HG02938 (cell line): ENCODE results near the gene POLR3K.
A peak's percentile ranks its signal among the peaks of the same experiment; 100 is the strongest.

Experiments used
- ATAC-seq: cut with Tn5 transposase; IDR thresholded peaks from one replicate; pipeline ENCODE4 v1.9.1; 2021; ENCODE audit warnings: mild to moderate bottlenecking, moderate library complexity; ENCODE audit not compliant: unreplicated experiment

POLR3K gene

DNA sequence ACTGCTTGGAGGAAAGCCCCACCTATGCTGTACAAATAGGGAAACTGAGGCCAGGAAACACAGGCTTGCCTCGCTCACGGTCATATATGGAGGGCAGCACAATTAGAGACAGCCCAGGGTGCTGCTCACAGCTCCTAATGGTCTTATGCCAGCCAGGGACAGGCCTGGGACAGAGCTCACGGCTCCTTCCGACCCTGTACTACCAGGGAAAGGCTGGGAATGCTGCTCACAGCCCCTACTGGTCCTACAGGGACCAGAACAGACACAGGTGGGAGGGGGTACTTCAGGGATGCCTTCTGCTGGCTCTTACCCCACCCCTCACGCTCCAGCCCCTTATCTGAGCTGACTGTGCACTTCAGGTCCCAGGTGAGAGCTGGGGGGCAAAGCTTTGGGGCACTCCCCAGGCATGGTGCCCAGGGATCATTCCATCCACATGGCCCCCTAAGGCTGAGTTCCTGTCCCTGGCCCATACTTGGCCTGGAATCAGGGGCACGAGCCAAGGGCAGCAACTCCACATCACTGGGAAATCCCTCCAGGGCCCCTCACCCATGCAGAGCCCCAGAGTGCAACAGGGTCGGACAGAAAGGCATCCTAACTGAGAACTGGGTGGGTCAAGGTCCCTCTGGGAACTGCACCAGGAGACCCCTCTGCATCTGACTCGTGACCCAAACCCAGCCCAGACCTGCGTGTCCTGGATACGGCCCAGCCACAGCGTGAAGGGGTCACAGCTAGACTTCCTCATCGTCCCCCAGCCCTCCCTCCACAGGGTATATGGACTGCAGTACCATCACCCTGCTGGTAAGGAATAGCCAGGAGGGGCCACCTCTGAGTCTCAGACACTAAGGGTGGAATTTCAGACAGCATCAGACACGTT is 13.1 kb upstream of the POLR3K start:
- ATAC-seq = no peak

DNA sequence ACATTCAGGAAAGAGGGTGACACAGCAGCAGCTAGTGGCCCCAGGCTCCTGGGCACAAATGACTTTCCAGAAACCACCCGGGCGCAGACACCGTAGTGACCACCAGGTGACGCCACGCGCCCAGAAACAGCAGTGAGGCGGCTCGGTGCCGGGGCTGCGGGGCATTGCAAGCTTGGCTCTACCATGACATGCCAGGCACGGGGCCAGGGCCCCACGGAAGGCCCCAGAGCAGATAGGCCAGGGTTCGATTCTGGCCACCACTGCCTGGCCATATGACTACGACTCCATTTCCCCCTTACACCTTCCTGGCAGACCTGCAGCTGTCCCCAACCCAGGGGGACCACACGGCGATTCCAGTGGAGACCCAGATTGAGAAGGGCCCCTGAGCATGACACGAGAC is 12.3 kb upstream of the POLR3K start:
- ATAC-seq = peak; percentile 51

DNA sequence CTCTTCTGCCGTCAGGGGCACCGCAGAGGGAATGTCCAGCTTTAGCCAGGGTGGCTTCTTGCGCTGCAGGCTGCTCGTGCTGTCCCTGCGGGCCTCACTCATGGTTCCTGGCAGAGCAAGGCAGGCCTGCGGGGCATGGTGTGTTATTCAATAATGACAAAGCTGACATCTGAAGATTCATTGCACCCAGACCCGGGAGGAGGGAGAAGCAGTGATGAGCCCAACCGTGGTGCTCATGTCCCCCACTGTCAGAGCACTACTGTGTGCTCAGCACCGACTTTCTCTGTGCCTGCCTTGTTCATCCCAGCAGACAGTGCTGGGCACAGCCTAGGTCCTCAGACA is 11.5 kb upstream of the POLR3K start:
- ATAC-seq = no peak

- no peak for ATAC-seq
Observed at GRCh38 chr16:63998-64913, 10.8 kb upstream of the POLR3K start.

- no peak for ATAC-seq
Observed at GRCh38 chr16:63466-63865, 10.1 kb upstream of the POLR3K start.

- ATAC-seq = no peak
Observed at GRCh38 chr16:62968-63391, 9.6 kb upstream of the POLR3K start.

- no peak for ATAC-seq
Observed at GRCh38 chr16:62283-62967, 9.0 kb upstream of the POLR3K start.

DNA sequence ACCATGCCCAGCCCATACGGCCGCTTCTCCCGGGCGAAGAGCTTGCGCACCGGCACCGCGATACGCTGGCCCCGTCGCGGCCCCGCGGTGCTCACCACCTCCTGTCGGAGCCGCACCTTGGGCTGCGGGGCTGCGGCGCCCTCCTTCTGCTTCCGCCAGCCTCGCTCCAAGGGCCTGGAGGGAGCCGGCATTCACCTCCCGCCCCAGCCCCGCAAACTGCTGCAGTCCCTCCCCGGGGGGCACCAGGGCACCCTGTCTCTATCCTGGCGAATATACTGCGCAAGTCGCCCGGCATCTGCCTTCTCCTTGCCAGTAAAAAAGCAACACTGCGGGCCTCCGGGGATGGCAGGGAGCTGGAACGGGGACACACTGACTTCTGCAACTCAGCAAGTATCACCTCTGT is 8.5 kb upstream of the POLR3K start:
- no peak for ATAC-seq

GRCh38 chr16:60929-61878 is 7.8 kb upstream of the POLR3K start:
- ATAC-seq = no peak

- ATAC-seq = no peak
Observed at GRCh38 chr16:60166-60565, 6.8 kb upstream of the POLR3K start.

- ATAC-seq = no peak
Observed at GRCh38 chr16:59440-60059, 6.1 kb upstream of the POLR3K start.

GRCh38 chr16:58491-59439 is 5.4 kb upstream of the POLR3K start:
- ATAC-seq = no peak

DNA sequence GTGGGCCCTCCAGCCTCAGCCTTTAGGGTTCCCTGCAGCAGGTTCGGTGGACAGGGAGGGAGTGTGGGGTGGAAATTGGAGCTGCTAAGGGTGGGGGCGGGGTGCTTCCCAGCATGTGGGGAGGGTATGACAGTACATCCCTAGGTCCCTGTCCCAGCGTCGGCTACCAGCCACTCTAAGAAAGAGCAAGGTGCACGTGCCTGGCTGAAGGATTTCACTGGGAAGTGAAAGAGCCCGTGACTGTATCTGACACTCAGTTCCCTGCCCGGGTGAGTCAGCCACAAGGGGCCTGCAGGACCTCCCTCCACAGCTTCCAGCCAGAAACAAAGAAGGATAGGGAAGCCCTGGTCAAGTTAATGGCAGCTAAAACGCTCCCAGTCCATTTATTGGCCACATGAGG is 4.3 kb upstream of the POLR3K start:
- no peak for ATAC-seq

DNA sequence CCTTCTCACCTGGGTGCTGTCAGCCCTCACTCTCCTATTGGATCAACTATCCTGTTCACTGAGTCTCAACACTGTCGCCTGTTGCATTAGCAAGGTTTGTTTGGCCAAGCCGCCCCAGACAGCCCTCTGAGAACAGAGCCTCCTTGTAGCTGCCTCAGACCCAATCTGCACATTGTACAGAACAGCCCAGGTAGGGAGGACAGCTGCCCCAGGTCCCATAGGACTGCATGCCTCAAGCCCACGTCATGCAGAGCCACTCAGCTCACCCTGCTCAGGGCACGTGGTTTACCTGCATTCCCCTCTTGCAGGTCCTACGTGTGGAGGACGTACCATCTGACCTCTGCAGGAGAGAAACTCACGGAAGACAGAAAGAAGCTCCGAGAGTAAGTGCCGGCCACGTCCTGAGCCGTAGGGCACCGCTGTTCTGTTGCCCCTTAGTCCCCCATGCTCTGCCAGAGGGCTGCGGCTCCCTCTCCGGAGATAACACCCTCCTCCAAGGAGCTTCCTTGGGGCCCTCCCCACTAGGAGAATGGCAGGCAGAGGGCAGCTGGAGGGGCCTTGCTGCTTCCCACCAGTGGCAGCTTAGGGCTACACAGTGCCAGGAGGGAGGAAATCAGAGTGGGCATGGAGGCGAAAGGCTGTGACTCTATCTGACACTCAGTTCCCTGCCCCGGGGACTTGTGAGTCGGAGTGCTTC is 3.0 kb upstream of the POLR3K start:
- no peak for ATAC-seq

DNA sequence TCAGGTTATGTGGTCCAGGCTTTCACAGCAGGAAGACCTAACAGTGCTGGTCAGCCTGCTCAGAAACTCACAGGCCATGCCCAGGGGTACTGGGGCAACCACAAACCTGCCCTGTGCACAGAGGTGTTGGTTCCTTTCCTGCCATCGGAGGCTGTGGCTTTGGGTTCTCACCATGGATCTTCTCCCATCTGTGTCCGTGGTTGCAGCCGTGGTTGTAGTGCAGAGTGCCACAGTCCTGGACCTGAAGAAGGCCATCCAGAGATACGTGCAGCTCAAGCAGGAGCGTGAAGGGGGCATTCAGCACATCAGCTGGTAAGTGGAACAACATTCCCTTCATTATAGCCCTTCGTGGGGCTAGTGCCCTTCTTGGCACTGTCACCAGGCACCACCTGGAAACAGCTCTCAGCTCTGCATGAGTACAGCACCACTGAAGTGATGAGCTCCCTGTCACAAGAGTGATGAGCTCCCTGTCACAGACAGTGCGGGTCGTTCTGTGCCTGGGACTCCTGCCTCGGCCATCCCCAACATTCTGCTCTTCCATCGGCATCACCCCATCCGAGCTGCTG is 2.2 kb upstream of the POLR3K start:
- ATAC-seq = no peak

- no peak for ATAC-seq
Observed at GRCh38 chr16:54237-54581, 801 bp upstream of the POLR3K start.

DNA sequence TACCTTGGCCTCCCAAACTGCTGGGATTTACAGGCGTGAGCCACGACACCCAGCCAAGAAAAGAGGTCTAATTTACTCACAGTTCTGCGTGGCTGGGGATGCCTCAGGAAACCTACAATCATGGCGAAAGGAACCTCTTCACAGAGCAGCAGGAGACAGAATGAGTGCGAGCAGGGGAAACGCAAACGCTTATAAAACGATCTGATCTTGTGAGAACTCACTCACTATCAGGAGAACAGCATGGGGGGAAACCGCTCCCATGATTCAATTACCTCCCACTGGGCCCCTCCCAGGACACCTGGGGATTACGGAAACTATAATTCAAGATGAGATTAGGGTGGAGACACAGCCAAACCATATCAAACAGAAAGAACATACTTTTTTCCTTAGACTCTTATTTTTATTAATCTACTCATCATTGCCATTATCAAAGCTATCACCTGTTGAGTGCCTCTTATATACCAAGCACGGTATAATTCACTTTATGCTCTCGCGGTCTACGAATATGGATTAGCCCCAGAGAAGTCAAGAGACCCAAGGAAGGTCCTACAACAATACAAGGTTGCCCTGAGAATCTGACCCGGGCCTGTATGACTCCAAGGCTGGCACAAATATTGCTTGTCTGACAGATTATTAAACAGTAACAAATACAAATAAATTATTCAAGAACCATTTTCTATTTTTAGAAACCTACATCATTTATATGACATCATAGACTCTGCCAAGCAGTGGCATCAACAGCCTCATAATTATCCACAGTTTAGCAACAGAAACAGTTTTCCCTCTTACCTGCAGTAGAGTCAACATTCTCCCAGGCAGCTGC is 2.4 kb downstream of the POLR3K start:
- ATAC-seq = no peak
